ENCODE results near the gene MED13L.

GRCh38 chr12:116287842-116288301 lies 10.4 kb upstream of the MED13L start:
- TF ChIP-seq CTCF (IDR thresholded peaks at IDR 0.05) (no peak), POLR2A (IDR thresholded peaks at IDR 0.05) (no peak)

All from thyroid gland (tissue), 4 donors.